GM10266 (cell line): ENCODE measurements around the gene OPN4.

Source experiments
- DNase-seq: peaks from one replicate; pipeline ENCODE4 v3.0.0; 2012; ENCODE audit errors: extremely low spot score
- TF ChIP-seq, protein P1 (sequence below): IDR thresholded peaks from 2 replicates; pipeline ENCODE4 v1.5.1; 2012; ENCODE audit warnings: mild to moderate bottlenecking, low read depth; ENCODE audit not compliant: control insufficient read depth, insufficient read depth; ENCODE audit errors: missing control alignments

The OPN4 gene

DNA sequence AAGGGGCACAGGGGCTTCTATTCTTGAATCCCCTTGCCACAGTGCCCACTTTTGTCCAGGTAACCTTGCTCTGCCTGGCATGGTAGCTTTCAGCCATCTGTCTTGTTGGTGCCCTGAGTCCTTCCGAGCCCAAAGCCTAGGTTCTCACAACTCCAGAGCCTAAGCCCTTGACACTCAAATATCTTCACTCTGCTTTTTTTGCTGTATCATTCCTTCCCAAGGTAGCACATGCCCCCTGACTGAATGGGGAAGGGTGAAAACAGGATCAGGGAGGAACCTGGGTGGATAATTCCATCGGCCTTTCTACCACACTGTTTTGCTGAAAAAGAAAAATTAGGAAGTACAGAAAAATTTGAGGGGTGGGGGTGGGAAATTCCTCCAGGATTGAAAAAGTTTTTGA is 51.6 kb downstream of the OPN4 start:
- DNase-seq = no peak
- TF ChIP-seq, protein P1, sequence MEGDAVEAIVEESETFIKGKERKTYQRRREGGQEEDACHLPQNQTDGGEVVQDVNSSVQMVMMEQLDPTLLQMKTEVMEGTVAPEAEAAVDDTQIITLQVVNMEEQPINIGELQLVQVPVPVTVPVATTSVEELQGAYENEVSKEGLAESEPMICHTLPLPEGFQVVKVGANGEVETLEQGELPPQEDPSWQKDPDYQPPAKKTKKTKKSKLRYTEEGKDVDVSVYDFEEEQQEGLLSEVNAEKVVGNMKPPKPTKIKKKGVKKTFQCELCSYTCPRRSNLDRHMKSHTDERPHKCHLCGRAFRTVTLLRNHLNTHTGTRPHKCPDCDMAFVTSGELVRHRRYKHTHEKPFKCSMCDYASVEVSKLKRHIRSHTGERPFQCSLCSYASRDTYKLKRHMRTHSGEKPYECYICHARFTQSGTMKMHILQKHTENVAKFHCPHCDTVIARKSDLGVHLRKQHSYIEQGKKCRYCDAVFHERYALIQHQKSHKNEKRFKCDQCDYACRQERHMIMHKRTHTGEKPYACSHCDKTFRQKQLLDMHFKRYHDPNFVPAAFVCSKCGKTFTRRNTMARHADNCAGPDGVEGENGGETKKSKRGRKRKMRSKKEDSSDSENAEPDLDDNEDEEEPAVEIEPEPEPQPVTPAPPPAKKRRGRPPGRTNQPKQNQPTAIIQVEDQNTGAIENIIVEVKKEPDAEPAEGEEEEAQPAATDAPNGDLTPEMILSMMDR = no peak

DNA sequence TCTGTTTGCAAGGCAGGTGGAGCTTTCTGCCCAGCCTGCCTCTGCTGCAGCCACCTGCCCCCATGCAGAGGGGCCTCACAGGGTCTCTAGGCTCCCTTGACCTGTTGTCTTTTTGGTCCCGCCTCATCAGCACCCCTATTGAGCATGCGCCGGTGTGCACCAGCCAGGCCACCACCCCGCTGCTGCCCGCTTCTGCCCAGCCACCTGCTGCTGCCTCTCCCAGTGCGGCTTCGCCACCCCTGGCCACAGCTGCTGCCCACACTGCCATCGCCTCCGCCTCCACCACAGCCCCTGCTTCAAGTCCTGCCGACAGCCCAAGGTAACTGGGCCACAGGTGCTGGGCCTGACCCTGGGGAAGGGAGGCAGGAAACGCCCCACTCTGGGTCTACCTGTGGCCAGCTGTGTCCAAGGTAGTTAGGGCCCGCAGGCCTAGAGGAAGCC is 52.1 kb downstream of the OPN4 start:
- no peak for DNase-seq

GRCh38 chr10:86706977-86707376 is 52.6 kb downstream of the OPN4 start:
- DNase-seq = no peak

More for the DNA sequence above, 52.1 kb downstream of the OPN4 start:
- TF ChIP-seq, protein P1 = no peak

GRCh38 chr10:86707505-86707904 is 53.2 kb downstream of the OPN4 start:
- TF ChIP-seq, protein P1 = no peak
- DNase-seq = no peak

More at GRCh38 chr10:86706977-86707376, 52.6 kb downstream of the OPN4 start:
- TF ChIP-seq, protein P1 = no peak

DNA sequence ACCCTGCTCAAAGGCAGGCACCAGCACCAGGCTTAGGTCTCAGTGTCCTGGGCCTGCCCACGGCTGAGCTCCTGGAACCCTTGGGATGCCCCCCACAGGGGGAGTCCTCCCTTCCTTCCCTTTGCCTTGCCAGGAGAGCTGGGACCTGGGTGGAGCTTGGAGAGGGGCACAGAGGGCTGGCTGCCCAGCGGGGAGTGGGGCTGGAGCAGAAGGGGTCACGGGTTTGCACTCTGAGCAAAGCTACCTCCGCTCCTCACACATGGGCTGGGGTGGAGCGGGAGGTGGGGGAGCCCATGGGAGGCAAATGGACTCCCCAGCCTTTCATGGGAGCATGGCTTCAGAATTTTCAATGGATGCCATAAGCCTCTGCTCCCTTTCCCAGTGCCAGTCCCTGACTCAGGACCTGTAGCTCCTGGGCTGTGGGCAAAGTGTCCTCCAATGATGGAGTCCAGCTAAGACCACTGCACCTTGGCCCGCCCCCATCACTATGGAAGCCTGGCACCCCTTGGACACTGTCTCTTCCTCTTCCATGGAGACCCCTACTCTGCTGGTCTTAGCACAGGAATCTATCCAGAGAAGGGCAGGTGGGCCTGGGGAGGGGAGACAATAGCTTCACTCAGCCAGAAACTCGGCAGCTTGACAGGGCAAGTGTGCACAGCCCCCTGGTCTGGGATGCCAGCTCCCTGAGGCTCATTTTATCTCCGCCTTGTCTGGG is 53.9 kb downstream of the OPN4 start:
- TF ChIP-seq, protein P1 = no peak
- DNase-seq = no peak

DNA sequence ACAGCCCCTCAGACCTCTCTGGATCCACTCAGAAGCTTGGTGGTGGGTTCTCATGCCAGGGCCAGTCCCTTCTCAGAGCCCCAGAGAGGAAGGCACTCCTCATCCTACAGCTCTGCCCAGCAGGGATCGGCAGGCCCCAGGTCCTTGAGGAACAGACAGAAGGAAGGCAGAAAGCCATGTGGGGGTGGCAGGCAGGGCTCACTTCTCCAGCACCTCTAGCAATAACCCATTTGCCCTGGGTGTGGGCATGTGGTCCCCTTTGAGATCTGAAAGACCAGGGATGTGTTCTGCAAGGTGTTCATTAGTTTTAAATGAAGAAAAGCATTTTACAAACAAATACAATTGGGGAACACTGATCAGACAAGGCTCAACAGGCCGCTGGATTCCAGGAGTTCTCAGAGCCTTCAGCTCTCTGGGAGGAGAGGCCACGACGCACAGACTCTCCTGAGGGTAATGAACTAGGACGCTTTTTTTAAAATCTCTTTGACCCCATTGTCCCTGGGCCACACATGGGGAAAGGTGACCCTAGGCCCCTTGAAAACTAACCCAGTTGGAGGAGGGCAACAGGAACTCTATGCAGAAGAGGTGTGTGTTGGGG is 54.5 kb downstream of the OPN4 start:
- DNase-seq = no peak
- TF ChIP-seq, protein P1 = no peak
